ENCODE measurements around the gene KIF19.

DNA sequence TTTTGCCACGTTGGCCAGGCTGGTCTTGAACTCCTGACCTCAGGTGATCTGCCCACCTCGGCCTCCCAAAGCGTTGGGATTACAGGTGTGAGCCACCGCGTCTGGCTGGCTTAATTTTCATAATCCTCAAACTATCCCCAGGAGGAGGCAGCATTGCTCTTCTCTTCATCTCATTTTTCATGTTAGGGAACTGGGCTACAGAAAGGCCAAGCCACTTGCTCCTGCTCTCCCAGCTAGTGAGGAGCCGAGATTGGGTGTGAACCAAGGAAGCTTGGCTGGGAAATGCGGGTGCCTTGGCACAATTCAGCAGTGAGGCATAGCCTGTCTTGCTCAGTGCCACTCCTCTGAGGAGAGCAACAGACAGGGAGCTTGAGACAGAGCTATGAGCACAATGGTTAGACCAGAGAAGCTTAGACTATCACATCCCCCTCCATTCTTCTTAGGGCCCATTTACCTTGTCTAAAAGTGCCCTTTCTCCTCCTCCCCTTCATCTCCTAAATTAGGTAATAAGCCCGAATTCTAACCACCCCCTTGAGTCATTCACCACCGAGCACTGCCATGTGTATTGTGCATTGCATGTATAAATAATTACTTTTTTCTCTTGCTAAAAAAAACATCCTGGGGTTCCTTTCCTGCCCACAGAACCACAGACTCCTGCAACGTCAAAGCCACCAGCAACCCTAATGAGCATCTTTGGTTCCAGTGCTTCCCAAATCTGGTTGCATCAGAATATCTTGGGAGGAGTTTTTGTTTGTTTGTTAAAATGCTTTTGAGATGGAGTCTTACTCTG lies 20.0 kb upstream of the KIF19 start:
- TF ChIP-seq, protein P1, sequence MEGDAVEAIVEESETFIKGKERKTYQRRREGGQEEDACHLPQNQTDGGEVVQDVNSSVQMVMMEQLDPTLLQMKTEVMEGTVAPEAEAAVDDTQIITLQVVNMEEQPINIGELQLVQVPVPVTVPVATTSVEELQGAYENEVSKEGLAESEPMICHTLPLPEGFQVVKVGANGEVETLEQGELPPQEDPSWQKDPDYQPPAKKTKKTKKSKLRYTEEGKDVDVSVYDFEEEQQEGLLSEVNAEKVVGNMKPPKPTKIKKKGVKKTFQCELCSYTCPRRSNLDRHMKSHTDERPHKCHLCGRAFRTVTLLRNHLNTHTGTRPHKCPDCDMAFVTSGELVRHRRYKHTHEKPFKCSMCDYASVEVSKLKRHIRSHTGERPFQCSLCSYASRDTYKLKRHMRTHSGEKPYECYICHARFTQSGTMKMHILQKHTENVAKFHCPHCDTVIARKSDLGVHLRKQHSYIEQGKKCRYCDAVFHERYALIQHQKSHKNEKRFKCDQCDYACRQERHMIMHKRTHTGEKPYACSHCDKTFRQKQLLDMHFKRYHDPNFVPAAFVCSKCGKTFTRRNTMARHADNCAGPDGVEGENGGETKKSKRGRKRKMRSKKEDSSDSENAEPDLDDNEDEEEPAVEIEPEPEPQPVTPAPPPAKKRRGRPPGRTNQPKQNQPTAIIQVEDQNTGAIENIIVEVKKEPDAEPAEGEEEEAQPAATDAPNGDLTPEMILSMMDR (conservative IDR thresholded peaks at IDR 0.05 in 1 of 2, IDR thresholded peaks at IDR 0.05 in 1 of 2; ENCODE audit: extremely low read depth in 1 of 2, insufficient read depth in 1 of 2, low read depth in 1 of 2, low read length in 2 of 2) = peak in 1 of 2 donors; percentile 7
- no peak for TF ChIP-seq EZH2 (IDR thresholded peaks at IDR 0.05; ENCODE audit: borderline replicate concordance, low read length)
